ENCODE measurements around the gene CETN3. TPM values are rescaled to one million over a fixed set of nuclear protein-coding genes. Genes with fewer than 3 reads are reported as not detected.

The CETN3 gene
- polyA plus RNA-seq, 1 donor from 2014 or later = 116 TPM

DNA sequence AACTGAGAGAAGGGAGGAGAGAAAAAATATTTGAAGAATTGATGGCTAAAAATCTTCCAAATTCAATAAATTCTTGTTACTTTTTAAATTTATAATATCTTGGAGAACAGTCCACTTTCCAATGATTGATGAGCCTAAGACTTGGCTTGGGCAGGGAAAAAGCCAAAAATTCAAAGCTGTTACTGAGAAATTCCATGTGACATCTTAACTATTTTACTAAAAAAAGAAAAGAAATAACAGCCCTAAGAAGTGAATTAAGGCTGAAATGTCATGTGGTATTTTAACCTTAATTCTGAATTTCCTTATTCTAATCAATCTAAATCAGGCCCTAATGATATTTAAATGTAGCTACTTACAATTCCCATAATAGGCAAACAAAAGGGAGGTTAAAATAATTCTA, 53.4 kb downstream of the CETN3 start:
- H3K36me3 ChIP-seq (ENCODE audit: insufficient read depth, low read length) = no peaks in the 10 kb centered on the region
- peak overlapping the region; percentile 49 for H3K4me3 ChIP-seq (ENCODE audit: low read length)
- H4K20me1 ChIP-seq (ENCODE audit: insufficient read depth) = no peaks in the 10 kb centered on the region
- peak overlapping the region; percentile 14 for H3K27ac ChIP-seq (ENCODE audit: low read length)
- peaks cover 8% of the 10 kb centered on the region for H3F3A ChIP-seq (ENCODE audit: insufficient read depth, low read length, poor library complexity, severe bottlenecking)
- H3K9me2 ChIP-seq (ENCODE audit: insufficient read depth, low read length) = no peaks in the 10 kb centered on the region
- H3K79me2 ChIP-seq (replicated peaks; ENCODE audit: insufficient read depth, low read length) = no peaks in the 10 kb centered on the region
- peak overlapping the region; percentile 22 for H3K4me2 ChIP-seq (ENCODE audit: low read length)
- no peak overlapping the region for H2AFZ ChIP-seq (ENCODE audit: low read depth, low read length)
- no peak overlapping the region for H3K9ac ChIP-seq (ENCODE audit: low read length)
- no peaks in the 10 kb centered on the region for H3K27me3 ChIP-seq (ENCODE audit: insufficient read depth, low read depth, low read length)
- no peaks in the 10 kb centered on the region for H3K9me3 ChIP-seq (ENCODE audit: low read length)
- TF ChIP-seq TAF1 (IDR thresholded peaks at IDR 0.05; ENCODE audit: low read depth) (no peak), RAD21 (conservative IDR thresholded peaks at IDR 0.05) (no peak), EP300 (conservative IDR thresholded peaks at IDR 0.05; ENCODE audit: poor library complexity, severe bottlenecking) (no peak)
- TF ChIP-seq, protein P1, sequence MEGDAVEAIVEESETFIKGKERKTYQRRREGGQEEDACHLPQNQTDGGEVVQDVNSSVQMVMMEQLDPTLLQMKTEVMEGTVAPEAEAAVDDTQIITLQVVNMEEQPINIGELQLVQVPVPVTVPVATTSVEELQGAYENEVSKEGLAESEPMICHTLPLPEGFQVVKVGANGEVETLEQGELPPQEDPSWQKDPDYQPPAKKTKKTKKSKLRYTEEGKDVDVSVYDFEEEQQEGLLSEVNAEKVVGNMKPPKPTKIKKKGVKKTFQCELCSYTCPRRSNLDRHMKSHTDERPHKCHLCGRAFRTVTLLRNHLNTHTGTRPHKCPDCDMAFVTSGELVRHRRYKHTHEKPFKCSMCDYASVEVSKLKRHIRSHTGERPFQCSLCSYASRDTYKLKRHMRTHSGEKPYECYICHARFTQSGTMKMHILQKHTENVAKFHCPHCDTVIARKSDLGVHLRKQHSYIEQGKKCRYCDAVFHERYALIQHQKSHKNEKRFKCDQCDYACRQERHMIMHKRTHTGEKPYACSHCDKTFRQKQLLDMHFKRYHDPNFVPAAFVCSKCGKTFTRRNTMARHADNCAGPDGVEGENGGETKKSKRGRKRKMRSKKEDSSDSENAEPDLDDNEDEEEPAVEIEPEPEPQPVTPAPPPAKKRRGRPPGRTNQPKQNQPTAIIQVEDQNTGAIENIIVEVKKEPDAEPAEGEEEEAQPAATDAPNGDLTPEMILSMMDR (IDR thresholded peaks at IDR 0.05; ENCODE audit: poor library complexity, severe bottlenecking) = no peak

DNA sequence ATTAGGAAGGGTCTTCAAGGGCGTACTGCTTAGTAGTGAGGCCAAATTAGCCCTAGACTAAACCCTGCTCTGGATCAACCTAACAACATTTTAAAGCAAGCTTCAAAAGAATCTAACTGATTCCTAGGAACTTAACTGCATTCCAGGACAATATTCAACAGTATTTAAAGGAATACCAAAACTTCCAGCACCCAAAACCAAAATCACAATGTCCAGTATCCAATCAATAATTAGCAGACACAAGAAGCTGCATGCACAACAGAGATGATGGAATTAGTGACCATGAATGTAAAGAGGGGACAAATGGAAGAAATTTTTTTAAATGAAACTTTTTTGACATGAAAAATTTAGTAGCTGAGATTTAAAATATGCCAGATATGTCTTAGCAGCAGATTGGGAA, 53.9 kb downstream of the CETN3 start:
- no peaks in the 10 kb centered on the region for H3K9me2 ChIP-seq (ENCODE audit: insufficient read depth, low read length)
- H3K4me2 ChIP-seq (ENCODE audit: low read length) = no peak overlapping the region
- H3K36me3 ChIP-seq (ENCODE audit: insufficient read depth, low read length) = no peaks in the 10 kb centered on the region
- H3F3A ChIP-seq (ENCODE audit: insufficient read depth, low read length, poor library complexity, severe bottlenecking) = peaks cover 8% of the 10 kb centered on the region
- H3K9me3 ChIP-seq (ENCODE audit: low read length) = no peaks in the 10 kb centered on the region
- no peak overlapping the region for H3K27ac ChIP-seq (ENCODE audit: low read length)
- TF ChIP-seq, protein P2, sequence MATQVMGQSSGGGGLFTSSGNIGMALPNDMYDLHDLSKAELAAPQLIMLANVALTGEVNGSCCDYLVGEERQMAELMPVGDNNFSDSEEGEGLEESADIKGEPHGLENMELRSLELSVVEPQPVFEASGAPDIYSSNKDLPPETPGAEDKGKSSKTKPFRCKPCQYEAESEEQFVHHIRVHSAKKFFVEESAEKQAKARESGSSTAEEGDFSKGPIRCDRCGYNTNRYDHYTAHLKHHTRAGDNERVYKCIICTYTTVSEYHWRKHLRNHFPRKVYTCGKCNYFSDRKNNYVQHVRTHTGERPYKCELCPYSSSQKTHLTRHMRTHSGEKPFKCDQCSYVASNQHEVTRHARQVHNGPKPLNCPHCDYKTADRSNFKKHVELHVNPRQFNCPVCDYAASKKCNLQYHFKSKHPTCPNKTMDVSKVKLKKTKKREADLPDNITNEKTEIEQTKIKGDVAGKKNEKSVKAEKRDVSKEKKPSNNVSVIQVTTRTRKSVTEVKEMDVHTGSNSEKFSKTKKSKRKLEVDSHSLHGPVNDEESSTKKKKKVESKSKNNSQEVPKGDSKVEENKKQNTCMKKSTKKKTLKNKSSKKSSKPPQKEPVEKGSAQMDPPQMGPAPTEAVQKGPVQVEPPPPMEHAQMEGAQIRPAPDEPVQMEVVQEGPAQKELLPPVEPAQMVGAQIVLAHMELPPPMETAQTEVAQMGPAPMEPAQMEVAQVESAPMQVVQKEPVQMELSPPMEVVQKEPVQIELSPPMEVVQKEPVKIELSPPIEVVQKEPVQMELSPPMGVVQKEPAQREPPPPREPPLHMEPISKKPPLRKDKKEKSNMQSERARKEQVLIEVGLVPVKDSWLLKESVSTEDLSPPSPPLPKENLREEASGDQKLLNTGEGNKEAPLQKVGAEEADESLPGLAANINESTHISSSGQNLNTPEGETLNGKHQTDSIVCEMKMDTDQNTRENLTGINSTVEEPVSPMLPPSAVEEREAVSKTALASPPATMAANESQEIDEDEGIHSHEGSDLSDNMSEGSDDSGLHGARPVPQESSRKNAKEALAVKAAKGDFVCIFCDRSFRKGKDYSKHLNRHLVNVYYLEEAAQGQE (IDR thresholded peaks at IDR 0.05; ENCODE audit: borderline replicate concordance) = no peak
- TF ChIP-seq SMC3 (conservative IDR thresholded peaks at IDR 0.05; ENCODE audit: poor library complexity) (no peak), TAF1 (IDR thresholded peaks at IDR 0.05; ENCODE audit: low read depth) (no peak), MXI1 (conservative IDR thresholded peaks at IDR 0.05; ENCODE audit: poor library complexity, severe bottlenecking) (no peak), EZH2 (IDR thresholded peaks at IDR 0.05; ENCODE audit: borderline replicate concordance, insufficient read depth, low read length, poor library complexity, severe bottlenecking) (no peak), POLR2AphosphoS5 (IDR thresholded peaks at IDR 0.05) (no peak), RAD21 (conservative IDR thresholded peaks at IDR 0.05) (no peak), EP300 (conservative IDR thresholded peaks at IDR 0.05; ENCODE audit: poor library complexity, severe bottlenecking) (no peak)
- TF ChIP-seq, protein P1 (IDR thresholded peaks at IDR 0.05; ENCODE audit: poor library complexity, severe bottlenecking) = no peak
- no peak overlapping the region for H3K9ac ChIP-seq (ENCODE audit: low read length)
- H3K27me3 ChIP-seq (ENCODE audit: insufficient read depth, low read depth, low read length) = no peaks in the 10 kb centered on the region
- H2AFZ ChIP-seq (ENCODE audit: low read depth, low read length) = no peak overlapping the region
- no peak overlapping the region for H3K4me3 ChIP-seq (ENCODE audit: low read length)
- no peaks in the 10 kb centered on the region for H3K79me2 ChIP-seq (replicated peaks; ENCODE audit: insufficient read depth, low read length)
- H4K20me1 ChIP-seq (ENCODE audit: insufficient read depth) = no peaks in the 10 kb centered on the region

Data from neural cell (in vitro differentiated cells).